IPS DF 6.9 (cell line): ENCODE results near the gene CEND1.
"Not testable (repeated sequence)": the region's sequence is repeated elsewhere in the genome, so short reads cannot be mapped to it uniquely, and the experiment has no call there.

Experiments
- DNase-seq: peaks from one replicate; pipeline ENCODE4 v3.0.0-alpha.2; 2013; ENCODE audit warnings: low read depth, low spot score
- H3K27ac ChIP-seq: one replicate; pipeline ENCODE4 v1.5.1; 2013; ENCODE audit warnings: low read length, control low read depth
- H3K27me3 ChIP-seq: 2 replicates; pipeline ENCODE4 v1.6.1; 2013; ENCODE audit warnings: mild to moderate bottlenecking, low read length; ENCODE audit not compliant: control insufficient read depth, insufficient read depth
- H3K36me3 ChIP-seq: 2 replicates; pipeline ENCODE4 v1.6.1; 2013; ENCODE audit warnings: low read length; ENCODE audit not compliant: control insufficient read depth, insufficient read depth
- H3K4me1 ChIP-seq: 2 replicates; pipeline ENCODE4 v1.6.1; 2013; ENCODE audit warnings: low read length; ENCODE audit not compliant: control insufficient read depth, insufficient read depth
- H3K4me3 ChIP-seq: 2 replicates; pipeline ENCODE4 v1.5.1; 2013; ENCODE audit warnings: mild to moderate bottlenecking, low read length
- H3K9me3 ChIP-seq: 2 replicates; pipeline ENCODE4 v1.6.1; 2013; ENCODE audit warnings: low read length, inconsistent platforms; ENCODE audit not compliant: control insufficient read depth, insufficient read depth
- WGBS: extraction: QIAGEN DNeasy Blood & Tissue Kit; methylation state at CpG from one replicate; pipeline ENCODE4 v1.1.7; 2013; ENCODE audit warnings: mixed read lengths, missing lambda C conversion rate; ENCODE audit not compliant: insufficient read length, insufficient coverage; 5-methylcytosine and 5-hydroxymethylcytosine counted together

CEND1 gene

DNA sequence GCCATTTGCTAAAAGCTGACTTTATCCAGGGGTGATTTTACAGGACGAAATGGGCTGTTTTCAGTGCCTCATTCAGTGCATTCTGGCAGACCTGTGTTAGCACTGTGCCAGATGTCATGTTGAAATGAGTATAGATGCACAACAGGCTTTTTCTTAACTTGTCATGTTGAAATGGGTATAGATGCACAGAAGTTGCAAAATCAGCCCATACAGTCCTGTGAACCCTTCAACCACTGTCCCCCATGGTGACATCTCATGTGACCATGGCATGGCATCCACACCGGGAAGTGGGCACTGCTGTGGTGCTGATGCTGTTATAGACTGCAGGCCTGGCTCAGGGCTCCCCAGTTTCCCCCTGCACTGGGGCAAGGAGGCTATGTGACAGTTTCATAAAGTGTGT, 40.2 kb downstream of the CEND1 start:
- H3K4me1 ChIP-seq, result peaks cover 1% of the 10 kb centered on the region; the same call in 1 of the 2 replicates
- no peak overlapping the region for H3K4me3 ChIP-seq
- H3K36me3 ChIP-seq, result no peaks in the 10 kb centered on the region
- no CpG with 5 or more reads among the region's 2 CpGs for WGBS
- H3K9me3 ChIP-seq, result no peaks in the 10 kb centered on the region
- DNase-seq, result no peak
- no peak overlapping the region for H3K27ac ChIP-seq
- no peaks in the 10 kb centered on the region for H3K27me3 ChIP-seq

DNA sequence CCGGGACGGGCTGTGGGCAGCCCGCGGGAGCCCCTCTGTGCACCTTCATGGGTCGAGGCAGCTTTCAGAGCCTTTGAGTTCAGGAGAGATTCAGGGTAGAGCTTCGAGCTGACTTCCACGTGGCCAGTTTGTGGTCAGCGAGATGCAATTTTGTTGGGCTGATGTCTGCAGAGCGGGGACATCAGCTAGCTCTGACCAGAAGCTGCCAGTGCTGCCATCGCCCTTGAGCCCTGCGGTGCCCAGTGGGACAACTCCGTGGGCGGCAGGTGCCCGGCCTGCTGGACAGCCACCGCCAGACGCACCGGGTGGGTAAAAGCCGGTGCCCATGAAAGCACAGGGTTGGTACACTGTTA, 41.9 kb downstream of the CEND1 start:
- peak overlapping the region; percentile 64 for H3K4me3 ChIP-seq
- peaks cover 1% of the 10 kb centered on the region; the same call in 1 of the 2 replicates for H3K4me1 ChIP-seq
- no peak for DNase-seq
- H3K27me3 ChIP-seq, result no peaks in the 10 kb centered on the region
- no peaks in the 10 kb centered on the region for H3K36me3 ChIP-seq
- no peak overlapping the region for H3K27ac ChIP-seq
- H3K9me3 ChIP-seq, result no peaks in the 10 kb centered on the region
- WGBS, result no CpG with 5 or more reads among the region's 18 CpGs

DNA sequence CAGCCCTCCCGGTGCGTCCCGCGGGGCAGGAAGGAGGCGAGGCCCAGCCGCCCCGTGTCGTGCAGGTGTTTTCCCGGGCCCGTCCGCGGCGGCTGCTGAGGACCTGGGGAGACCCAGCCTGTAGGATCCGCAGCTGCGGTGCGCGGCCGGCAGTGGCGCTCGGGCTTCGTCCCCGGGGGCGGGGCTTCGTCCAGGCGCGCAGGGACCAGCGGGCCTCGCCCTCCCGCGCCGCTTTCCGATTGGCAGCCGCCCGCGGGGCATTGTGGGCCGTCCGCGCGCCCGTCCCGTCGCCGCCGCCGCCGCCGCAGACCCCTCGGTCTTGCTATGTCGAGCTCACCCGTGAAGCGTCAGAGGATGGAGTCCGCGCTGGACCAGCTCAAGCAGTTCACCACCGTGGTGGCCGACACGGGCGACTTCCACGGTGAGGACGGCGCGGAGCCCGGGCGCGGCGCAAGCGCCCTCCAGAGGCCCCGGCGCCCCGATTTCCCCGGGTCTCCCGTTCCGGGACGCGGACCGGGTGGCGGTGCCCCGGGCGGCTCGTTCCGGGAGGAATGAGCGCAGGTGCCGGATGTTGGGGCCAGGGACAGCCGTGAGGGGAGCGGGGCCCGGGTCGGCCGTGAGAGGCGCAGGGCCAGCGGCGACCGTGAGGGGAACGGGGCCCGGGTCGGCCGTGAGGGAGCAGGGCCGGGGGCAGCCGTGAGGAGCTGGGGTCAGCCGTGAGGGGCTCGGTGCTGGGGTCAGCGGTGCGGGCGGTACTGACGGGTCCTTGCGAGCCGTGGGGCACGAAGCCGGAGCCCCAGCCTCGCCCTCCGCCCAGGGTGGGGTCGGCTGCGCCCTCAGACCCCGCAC, 42.5 kb downstream of the CEND1 start, which contains the start of gene TALDO1:
Gene TALDO1, plus strand, starts transcription at position 307 of the 849 bp plus-strand sequence. Its CDS starts 18 bp downstream, at position 325.
- Histone ChIP-seq H3K4me1 (peaks cover 1% of the 10 kb centered on the region; the same call in 1 of the 2 replicates), H3K9me3 (no peaks in the 10 kb centered on the region), H3K27me3 (no peaks in the 10 kb centered on the region), H3K36me3 (no peaks in the 10 kb centered on the region), H3K4me3 (peak within 1 kb of the TSS; percentile 64), H3K27ac (no peak within 1 kb of the TSS)
- DNase-seq, result no peak
- no CpG with 5 or more reads among the region's 112 CpGs for WGBS

DNA sequence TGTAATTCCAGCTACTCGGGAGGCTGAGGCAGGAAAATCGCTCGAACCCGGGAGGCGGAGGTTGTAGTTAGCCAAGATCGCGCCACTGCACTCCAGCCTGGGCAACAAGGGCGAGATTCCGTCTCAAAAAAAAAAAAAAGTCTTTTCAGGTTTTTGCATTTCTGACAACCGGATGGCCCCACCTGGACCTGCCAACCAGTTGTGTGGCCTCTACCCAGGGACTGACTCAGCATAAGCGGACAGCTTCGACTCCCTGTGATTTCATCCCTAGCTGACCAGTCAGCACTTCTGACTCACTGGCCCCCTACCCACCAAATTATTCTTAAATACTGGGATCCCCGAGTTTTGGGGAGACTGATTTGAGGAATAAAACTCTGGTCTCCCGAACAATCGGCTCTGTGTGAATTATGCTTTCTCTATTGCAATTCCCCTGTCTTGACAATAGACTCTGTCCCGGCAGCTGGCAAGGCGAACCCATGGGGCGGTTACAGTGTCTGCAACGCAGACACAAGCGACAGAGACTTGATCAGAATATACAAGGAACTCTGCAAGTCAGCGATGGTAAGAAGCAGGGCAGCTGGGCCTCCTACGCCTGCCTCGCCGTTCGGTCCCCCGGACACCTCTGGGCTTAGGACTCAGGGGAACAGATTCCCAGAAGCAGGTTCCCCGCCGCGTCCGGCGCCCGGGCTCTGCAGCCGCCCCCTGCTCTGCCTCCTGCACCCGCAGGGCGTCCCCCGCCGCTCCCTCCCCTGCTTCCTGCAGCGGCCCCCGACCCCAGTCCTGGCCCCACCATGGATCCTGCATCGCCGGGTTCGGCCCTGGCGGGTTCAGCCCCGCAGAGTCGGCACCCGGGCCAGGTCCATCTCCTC, 43.4 kb downstream of the CEND1 start:
- Histone ChIP-seq H3K4me1 (peaks cover 1% of the 10 kb centered on the region; the same call in 1 of the 2 replicates), H3K27ac (no peak overlapping the region), H3K36me3 (no peaks in the 10 kb centered on the region), H3K27me3 (no peaks in the 10 kb centered on the region), H3K4me3 (peak overlapping the region; percentile 64; the same call in 1 of the 2 replicates), H3K9me3 (no peaks in the 10 kb centered on the region)
- DNase-seq, result no peak
- WGBS, result no CpG with 5 or more reads among the region's 46 CpGs

DNA sequence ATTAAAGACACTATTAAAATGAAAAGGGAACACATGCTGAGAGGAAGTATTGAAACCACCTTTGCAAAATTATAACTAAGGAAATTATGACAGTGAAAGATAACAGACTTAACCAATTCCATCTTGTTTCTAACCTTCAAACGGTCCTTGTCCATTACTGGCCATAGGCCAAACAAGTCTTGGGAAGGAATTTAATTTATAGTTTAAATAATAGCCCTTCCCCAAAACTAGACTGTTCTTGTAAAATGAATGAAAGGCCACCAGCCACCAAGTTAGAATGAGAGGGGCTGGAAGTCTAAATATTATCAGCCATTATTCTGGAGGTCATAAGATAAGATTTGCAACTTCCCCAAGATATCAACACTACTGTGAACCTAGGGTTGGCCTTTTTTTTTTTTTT, 44.5 kb downstream of the CEND1 start:
- Histone ChIP-seq H3K4me1 (peaks cover 1% of the 10 kb centered on the region; the same call in 1 of the 2 replicates), H3K27ac (no peak overlapping the region), H3K9me3 (no peaks in the 10 kb centered on the region), H3K4me3 (no peak overlapping the region), H3K27me3 (no peaks in the 10 kb centered on the region), H3K36me3 (no peaks in the 10 kb centered on the region)
- no CpG with 5 or more reads among the region's 1 CpG for WGBS
- no peak for DNase-seq

DNA sequence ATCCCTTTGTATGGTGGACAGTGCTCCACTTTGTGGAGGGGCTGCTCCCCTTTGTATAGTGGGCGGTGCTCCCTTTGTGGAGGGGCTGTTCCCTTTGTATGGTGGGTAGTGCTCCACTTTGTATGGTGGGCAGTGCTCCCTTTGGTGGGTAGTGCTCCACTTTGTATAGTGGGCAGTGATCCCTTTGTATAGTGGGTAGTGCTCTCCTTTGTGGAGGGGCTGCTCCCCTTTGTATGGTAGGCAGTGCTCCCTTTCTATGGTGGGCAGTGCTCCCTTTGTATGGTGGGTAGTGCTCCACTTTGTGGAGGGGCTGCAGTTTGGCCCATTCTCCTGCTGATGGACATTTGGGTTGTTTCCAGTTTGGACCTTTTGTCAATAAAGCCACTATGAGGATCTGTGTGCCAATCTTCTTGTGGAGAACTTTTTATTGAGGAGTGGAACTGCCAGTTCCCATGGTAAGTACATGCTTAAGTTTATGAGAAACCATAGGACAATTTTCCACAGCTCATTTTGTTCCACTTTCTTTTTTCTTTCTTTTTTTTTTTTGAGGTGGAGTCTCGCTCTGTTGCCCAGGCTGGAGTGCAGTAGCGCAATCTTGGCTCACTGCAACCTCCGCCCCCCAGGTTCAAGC, 47.2 kb downstream of the CEND1 start:
- H3K9me3 ChIP-seq, result no peaks in the 10 kb centered on the region
- WGBS, result no CpG with 5 or more reads among the region's 4 CpGs
- no peak overlapping the region for H3K4me3 ChIP-seq
- H3K36me3 ChIP-seq, result no peaks in the 10 kb centered on the region
- no peak for DNase-seq
- no peaks in the 10 kb centered on the region for H3K27me3 ChIP-seq
- H3K27ac ChIP-seq, result no peak overlapping the region
- H3K4me1 ChIP-seq, result no peaks in the 10 kb centered on the region

DNA sequence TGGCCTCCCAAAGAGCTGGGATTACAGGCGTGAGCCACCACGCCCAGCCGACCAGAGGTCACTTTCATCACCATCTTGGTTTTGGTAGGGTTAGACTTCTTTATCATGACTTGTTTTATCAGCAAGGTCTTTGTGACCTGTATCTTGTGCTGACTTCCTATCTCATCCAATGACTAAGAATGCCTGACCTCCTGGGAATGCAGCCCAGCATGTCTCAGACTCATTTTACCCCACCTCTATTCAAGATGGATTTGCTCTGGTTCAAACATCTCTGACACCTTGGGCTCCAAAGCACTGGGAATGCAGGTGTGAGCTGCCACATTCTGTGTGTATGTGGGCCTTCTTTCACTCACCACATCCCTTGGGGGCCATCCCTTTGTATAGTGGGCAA, 47.7 kb downstream of the CEND1 start:
- no peaks in the 10 kb centered on the region for H3K27me3 ChIP-seq
- H3K4me1 ChIP-seq, result peaks cover 2% of the 10 kb centered on the region; the same call in 1 of the 2 replicates
- no peak overlapping the region for H3K4me3 ChIP-seq
- H3K9me3 ChIP-seq, result no peaks in the 10 kb centered on the region
- H3K27ac ChIP-seq, result no peak overlapping the region
- no CpG with 5 or more reads among the region's 3 CpGs for WGBS
- no peak for DNase-seq
- H3K36me3 ChIP-seq, result no peaks in the 10 kb centered on the region

DNA sequence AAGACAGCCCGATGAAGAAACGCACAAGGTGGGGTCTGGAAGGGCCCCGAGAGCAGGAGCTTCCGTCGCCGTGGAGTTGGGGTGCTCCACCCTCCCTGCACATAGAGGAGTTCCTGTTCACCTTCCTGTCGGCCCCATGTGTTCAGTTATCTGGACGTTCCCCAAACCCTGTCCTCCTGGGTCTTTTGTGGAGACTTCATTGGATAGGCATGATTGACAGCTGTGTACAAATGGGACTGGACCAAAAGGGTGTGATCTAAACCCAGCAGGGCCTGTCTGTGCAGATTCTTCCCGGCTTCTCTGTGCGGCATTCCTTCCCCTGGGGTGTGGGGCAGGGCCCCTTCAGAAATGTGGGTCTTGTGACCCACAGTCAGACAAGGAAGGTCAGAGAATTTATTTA, 52.0 kb downstream of the CEND1 start:
- not testable (repeated sequence) for H3K4me3 ChIP-seq, H3K27ac ChIP-seq, DNase-seq, H3K9me3 ChIP-seq, H3K4me1 ChIP-seq, H3K36me3 ChIP-seq, H3K27me3 ChIP-seq
- WGBS, result no CpG with 5 or more reads among the region's 10 CpGs

DNA sequence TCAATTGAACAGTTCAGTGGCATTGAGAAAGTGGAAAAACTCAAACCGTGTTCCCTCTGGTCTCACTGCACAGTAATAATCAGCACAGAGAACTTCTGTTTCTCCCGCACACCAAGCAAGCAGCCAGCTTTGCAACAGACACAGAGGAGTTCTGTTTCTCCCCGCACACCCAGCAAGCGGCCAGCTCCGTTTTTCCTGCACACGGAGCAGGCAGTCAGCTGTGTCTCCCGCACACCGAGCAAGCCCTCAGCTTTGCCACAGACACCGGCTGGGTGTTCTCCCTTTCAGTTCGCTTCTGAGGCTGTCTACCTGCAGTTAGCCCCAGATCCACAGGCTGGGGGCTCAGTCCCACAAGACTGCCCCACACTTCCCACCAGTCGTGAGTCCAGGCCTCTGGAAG, 52.5 kb downstream of the CEND1 start:
- Histone ChIP-seq H3K4me3 (no peak overlapping the region), H3K27me3 (no peaks in the 10 kb centered on the region), H3K27ac (no peak overlapping the region), H3K9me3 (no peaks in the 10 kb centered on the region), H3K36me3 (no peaks in the 10 kb centered on the region), H3K4me1 (peaks cover 2% of the 10 kb centered on the region; the same call in 1 of the 2 replicates)
- no peak for DNase-seq
- no CpG with 5 or more reads among the region's 11 CpGs for WGBS
